ENCODE results near the gene FFAR1.

DNA sequence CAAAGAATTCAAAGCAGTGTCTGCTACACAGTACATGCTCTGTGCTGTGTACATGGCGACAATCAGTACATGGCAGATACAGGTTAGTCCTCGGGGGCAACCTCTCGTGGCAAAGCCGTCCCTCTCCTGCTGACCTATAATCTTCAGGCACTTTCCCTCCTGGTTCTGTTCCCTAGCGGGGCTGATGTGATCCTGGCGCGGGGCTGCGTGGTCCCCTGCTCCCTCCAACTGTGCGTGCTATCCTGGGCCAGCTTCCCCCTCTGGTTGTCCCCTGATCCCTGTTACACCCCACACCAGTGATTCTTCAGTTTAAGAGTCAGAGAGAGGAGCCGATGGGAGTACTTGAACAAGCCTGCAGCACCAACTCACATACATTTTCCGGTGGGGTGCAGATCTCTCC is 43.7 kb upstream of the FFAR1 start:
- TF ChIP-seq, protein P1, sequence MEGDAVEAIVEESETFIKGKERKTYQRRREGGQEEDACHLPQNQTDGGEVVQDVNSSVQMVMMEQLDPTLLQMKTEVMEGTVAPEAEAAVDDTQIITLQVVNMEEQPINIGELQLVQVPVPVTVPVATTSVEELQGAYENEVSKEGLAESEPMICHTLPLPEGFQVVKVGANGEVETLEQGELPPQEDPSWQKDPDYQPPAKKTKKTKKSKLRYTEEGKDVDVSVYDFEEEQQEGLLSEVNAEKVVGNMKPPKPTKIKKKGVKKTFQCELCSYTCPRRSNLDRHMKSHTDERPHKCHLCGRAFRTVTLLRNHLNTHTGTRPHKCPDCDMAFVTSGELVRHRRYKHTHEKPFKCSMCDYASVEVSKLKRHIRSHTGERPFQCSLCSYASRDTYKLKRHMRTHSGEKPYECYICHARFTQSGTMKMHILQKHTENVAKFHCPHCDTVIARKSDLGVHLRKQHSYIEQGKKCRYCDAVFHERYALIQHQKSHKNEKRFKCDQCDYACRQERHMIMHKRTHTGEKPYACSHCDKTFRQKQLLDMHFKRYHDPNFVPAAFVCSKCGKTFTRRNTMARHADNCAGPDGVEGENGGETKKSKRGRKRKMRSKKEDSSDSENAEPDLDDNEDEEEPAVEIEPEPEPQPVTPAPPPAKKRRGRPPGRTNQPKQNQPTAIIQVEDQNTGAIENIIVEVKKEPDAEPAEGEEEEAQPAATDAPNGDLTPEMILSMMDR (optimal IDR thresholded peaks at IDR 0.05 in 1 of 3, IDR thresholded peaks at IDR 0.05 in 1 of 3, conservative IDR thresholded peaks at IDR 0.05 in 1 of 3; ENCODE audit: extremely low read depth in 1 of 3, insufficient read depth in 2 of 3, low read length in 3 of 3): no peak
- no peak for TF ChIP-seq EZH2 (IDR thresholded peaks at IDR 0.05; ENCODE audit: low read length)

All from keratinocyte (primary cell).